HEK293T (cell line): ENCODE measurements around the gene HCN1.

Experiments
- CTCF ChIA-PET: fragments of 350-600 bp; formaldehyde crosslinking; extraction: SDS; loops from one replicate; lab custom pipeline; 2021; ENCODE audit warnings: antibody characterized with exemption, inconsistent platforms; lab: Yijun Ruan, JAX
- POLR2A ChIA-PET: fragments of 350-600 bp; formaldehyde crosslinking; extraction: SDS; loops from one replicate; lab custom pipeline; 2020; ENCODE audit warnings: antibody characterized with exemption, inconsistent platforms; lab: Yijun Ruan, JAX
- DNase-seq: peaks from one replicate; pipeline ENCODE4 v3.0.0; 2012; ENCODE audit warnings: mixed read lengths; ENCODE audit errors: extremely low spot score
- ARNT ChIP-seq: fragments of 450-650 bp; IDR thresholded peaks from 2 replicates; pipeline ENCODE4 v1.6.1; 2017; ENCODE audit warnings: mild to moderate bottlenecking
- BHLHE40 ChIP-seq: fragments of 450-650 bp; IDR thresholded peaks from 2 replicates; pipeline ENCODE4 v1.6.1; 2016; ENCODE audit warnings: mild to moderate bottlenecking, moderate library complexity, borderline replicate concordance
- CTBP1 ChIP-seq: fragments of 450-650 bp; IDR thresholded peaks from 2 replicates; pipeline ENCODE4 v1.6.1; 2016; ENCODE audit warnings: borderline replicate concordance
- ELF4 ChIP-seq: fragments of 450-650 bp; IDR thresholded peaks from 2 replicates; pipeline ENCODE4 v1.6.1; 2017; ENCODE audit warnings: antibody characterized with exemption
- FOXA1 ChIP-seq: fragments of 450-650 bp; IDR thresholded peaks from 2 replicates; pipeline ENCODE4 v1.6.1; 2016; ENCODE audit warnings: mild to moderate bottlenecking
- FOXK2 ChIP-seq: fragments of 450-650 bp; IDR thresholded peaks from 2 replicates; pipeline ENCODE4 v1.6.1; 2016; ENCODE audit warnings: mild to moderate bottlenecking
- FOXM1 ChIP-seq: fragments of 450-650 bp; IDR thresholded peaks from 2 replicates; pipeline ENCODE4 v1.6.1; 2017; ENCODE audit warnings: mild to moderate bottlenecking, borderline replicate concordance
- HDGF ChIP-seq: fragments of 450-650 bp; IDR thresholded peaks from 2 replicates; pipeline ENCODE4 v1.6.1; 2017; ENCODE audit warnings: antibody characterized with exemption, borderline replicate concordance
- L3MBTL2 ChIP-seq: fragments of 450-650 bp; conservative IDR thresholded peaks from 2 replicates; pipeline ENCODE4 v1.6.1; 2016; ENCODE audit warnings: mild to moderate bottlenecking
- LEF1 ChIP-seq: fragments of 450-650 bp; IDR thresholded peaks from 2 replicates; pipeline ENCODE4 v1.6.1; 2017; ENCODE audit warnings: mild to moderate bottlenecking, borderline replicate concordance
- NFRKB ChIP-seq: fragments of 450-650 bp; IDR thresholded peaks from 2 replicates; pipeline ENCODE4 v1.6.1; 2016; ENCODE audit warnings: mild to moderate bottlenecking, moderate library complexity
- PKNOX1 ChIP-seq: fragments of 450-650 bp; IDR thresholded peaks from 2 replicates; pipeline ENCODE4 v1.6.1; 2016
- SP1 ChIP-seq: fragments of 450-650 bp; IDR thresholded peaks from 2 replicates; pipeline ENCODE4 v1.6.1; 2017
- SUZ12 ChIP-seq: fragments of 450-650 bp; IDR thresholded peaks from 2 replicates; pipeline ENCODE4 v1.6.1; 2016; ENCODE audit warnings: mild to moderate bottlenecking
- TARDBP ChIP-seq: fragments of 450-650 bp; IDR thresholded peaks from 2 replicates; pipeline ENCODE4 v1.6.1; 2016
- ZNF384 ChIP-seq: fragments of 450-650 bp; IDR thresholded peaks from 2 replicates; pipeline ENCODE4 v1.6.1; 2016

The HCN1 gene

GRCh38 chr5:45437752-45438151 is 258.4 kb downstream of the HCN1 start:
- ChIA-PET POLR2A (no interaction called here), CTCF (no interaction called here)
- TF ChIP-seq BHLHE40, result no peak
- no peak for TF ChIP-seq ZNF384
- no peak for TF ChIP-seq LEF1
- no peak for TF ChIP-seq SUZ12
- TF ChIP-seq ELF4, result no peak
- no peak for TF ChIP-seq TARDBP
- no peak for TF ChIP-seq NFRKB
- no peak for TF ChIP-seq L3MBTL2
- TF ChIP-seq FOXK2, result no peak
- TF ChIP-seq PKNOX1, result no peak
- TF ChIP-seq CTBP1, result no peak
- no peak for TF ChIP-seq FOXM1
- TF ChIP-seq HDGF, result no peak
- TF ChIP-seq SP1, result no peak
- no peak for TF ChIP-seq FOXA1
- no peak for TF ChIP-seq ARNT
- DNase-seq, result no peak

- TF ChIP-seq ZNF384, result no peak
- no peak for TF ChIP-seq PKNOX1
- TF ChIP-seq LEF1, result no peak
- no peak for TF ChIP-seq L3MBTL2
- no peak for TF ChIP-seq SUZ12
- no peak for TF ChIP-seq FOXM1
- no peak for TF ChIP-seq NFRKB
- TF ChIP-seq CTBP1, result no peak
- no peak for TF ChIP-seq TARDBP
- TF ChIP-seq FOXA1, result no peak
- TF ChIP-seq FOXK2, result no peak
- no peak for TF ChIP-seq ELF4
- no peak for TF ChIP-seq SP1
- no peak for TF ChIP-seq BHLHE40
- TF ChIP-seq ARNT, result no peak
- TF ChIP-seq HDGF, result no peak
- ChIA-PET CTCF (no interaction called here), POLR2A (no interaction called here)
- no peak for DNase-seq
Observed at GRCh38 chr5:45417285-45417998, 278.7 kb downstream of the HCN1 start.

- CTCF ChIA-PET, result no interaction called here
- DNase-seq, result no peak
- POLR2A ChIA-PET, result no interaction called here
- TF ChIP-seq LEF1, result no peak
- TF ChIP-seq FOXK2, result no peak
- no peak for TF ChIP-seq L3MBTL2
- TF ChIP-seq SP1, result no peak
- TF ChIP-seq PKNOX1, result no peak
- TF ChIP-seq FOXA1, result no peak
- TF ChIP-seq HDGF, result no peak
Observed at GRCh38 chr5:45414620-45415573, 281.3 kb downstream of the HCN1 start.

GRCh38 chr5:45411971-45412612 is 284.1 kb downstream of the HCN1 start:
- no peak for DNase-seq
- ChIA-PET CTCF (no interaction called here), POLR2A (interaction anchor here (1.0 kb wide), 1 partner anchor 79 kb away, joined by 3 read pairs; no protein-coding TSS in a partner anchor)
- TF ChIP-seq CTBP1 (no peak), BHLHE40 (no peak), LEF1 (no peak), ARNT (no peak), TARDBP (no peak), PKNOX1 (no peak), FOXM1 (no peak), SUZ12 (no peak), SP1 (no peak), FOXK2 (no peak), L3MBTL2 (no peak), HDGF (no peak), ELF4 (no peak), NFRKB (no peak), ZNF384 (no peak)
